Embryonic facial prominence (tissue), 1 donor: Measurements from ENCODE around the gene KIRREL1.
"Not testable (repeated sequence)": the region's sequence is repeated elsewhere in the genome, so short reads cannot be mapped to it uniquely, and the experiment has no call there.

Experiments
- DNase-seq: peaks from one replicate; pipeline ENCODE4 v3.0.0-alpha.2; 2016; ENCODE audit errors: extremely low spot score

The KIRREL1 gene

GRCh38 chr1:158104891-158105290, 111.4 kb downstream of the KIRREL1 start:
- DNase-seq = no peak

- DNase-seq = no peak
Measured at GRCh38 chr1:158105352-158106095, 112.1 kb downstream of the KIRREL1 start.

- no peak for DNase-seq
Measured at GRCh38 chr1:158107916-158108315, 114.5 kb downstream of the KIRREL1 start.

GRCh38 chr1:158112994-158113758, 119.7 kb downstream of the KIRREL1 start:
- DNase-seq = no peak

GRCh38 chr1:158113759-158114127, 120.3 kb downstream of the KIRREL1 start:
- no peak for DNase-seq

GRCh38 chr1:158115126-158115525, 121.7 kb downstream of the KIRREL1 start:
- no peak for DNase-seq

GRCh38 chr1:158116311-158117167, 123.1 kb downstream of the KIRREL1 start:
- DNase-seq = no peak

GRCh38 chr1:158117854-158118704, 124.6 kb downstream of the KIRREL1 start:
- DNase-seq = no peak

GRCh38 chr1:158118713-158119402, 125.4 kb downstream of the KIRREL1 start:
- no peak for DNase-seq

- DNase-seq = no peak
Measured at GRCh38 chr1:158119976-158120653, 126.7 kb downstream of the KIRREL1 start.

- DNase-seq = no peak
Measured at GRCh38 chr1:158121604-158122254, 128.3 kb downstream of the KIRREL1 start.

- DNase-seq = no peak
Measured at GRCh38 chr1:158122833-158123388, 129.5 kb downstream of the KIRREL1 start.

- DNase-seq = no peak
Measured at GRCh38 chr1:158124034-158124433, 130.6 kb downstream of the KIRREL1 start.

GRCh38 chr1:158124999-158125398, 131.6 kb downstream of the KIRREL1 start:
- DNase-seq = peak; percentile 84

GRCh38 chr1:158126425-158126824, 133.0 kb downstream of the KIRREL1 start:
- no peak for DNase-seq

- not testable (repeated sequence) for DNase-seq
Measured at GRCh38 chr1:158128531-158128930, 135.1 kb downstream of the KIRREL1 start.

- DNase-seq = no peak
Measured at GRCh38 chr1:158131217-158131616, 137.8 kb downstream of the KIRREL1 start.

GRCh38 chr1:158140764-158141192, 147.3 kb downstream of the KIRREL1 start:
- no peak for DNase-seq

- DNase-seq = no peak
Measured at GRCh38 chr1:158145173-158145719, 151.8 kb downstream of the KIRREL1 start.
